ENCODE results near the gene IMPG1. TPM values are rescaled to one million over a fixed set of nuclear protein-coding genes. Genes with fewer than 3 reads are reported as not detected.

IMPG1 gene
- total RNA-seq, 1 donor from 2014 or later, result not detected

DNA sequence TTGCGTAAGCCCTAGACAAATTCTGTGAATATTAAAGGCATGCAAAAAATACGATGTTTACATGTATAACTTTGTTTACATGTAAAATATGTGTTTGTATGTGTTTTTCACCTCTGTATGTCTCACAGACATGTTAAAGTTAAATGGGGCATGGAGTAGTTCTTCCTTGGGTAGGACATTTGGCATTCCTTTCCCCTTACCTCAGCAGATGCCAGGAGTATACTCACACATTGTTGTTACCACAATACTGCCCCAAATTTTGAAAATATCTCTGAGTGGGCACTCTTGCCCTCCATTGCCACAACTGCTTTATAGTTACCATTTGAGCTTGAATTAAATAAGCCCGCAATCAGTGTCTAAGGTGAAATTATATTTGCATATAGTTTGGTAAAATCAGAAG, 175.9 kb downstream of the IMPG1 start:
- TF ChIP-seq, protein P1, sequence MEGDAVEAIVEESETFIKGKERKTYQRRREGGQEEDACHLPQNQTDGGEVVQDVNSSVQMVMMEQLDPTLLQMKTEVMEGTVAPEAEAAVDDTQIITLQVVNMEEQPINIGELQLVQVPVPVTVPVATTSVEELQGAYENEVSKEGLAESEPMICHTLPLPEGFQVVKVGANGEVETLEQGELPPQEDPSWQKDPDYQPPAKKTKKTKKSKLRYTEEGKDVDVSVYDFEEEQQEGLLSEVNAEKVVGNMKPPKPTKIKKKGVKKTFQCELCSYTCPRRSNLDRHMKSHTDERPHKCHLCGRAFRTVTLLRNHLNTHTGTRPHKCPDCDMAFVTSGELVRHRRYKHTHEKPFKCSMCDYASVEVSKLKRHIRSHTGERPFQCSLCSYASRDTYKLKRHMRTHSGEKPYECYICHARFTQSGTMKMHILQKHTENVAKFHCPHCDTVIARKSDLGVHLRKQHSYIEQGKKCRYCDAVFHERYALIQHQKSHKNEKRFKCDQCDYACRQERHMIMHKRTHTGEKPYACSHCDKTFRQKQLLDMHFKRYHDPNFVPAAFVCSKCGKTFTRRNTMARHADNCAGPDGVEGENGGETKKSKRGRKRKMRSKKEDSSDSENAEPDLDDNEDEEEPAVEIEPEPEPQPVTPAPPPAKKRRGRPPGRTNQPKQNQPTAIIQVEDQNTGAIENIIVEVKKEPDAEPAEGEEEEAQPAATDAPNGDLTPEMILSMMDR (IDR thresholded peaks at IDR 0.05), result no peak
- H3K9me3 Mint-ChIP-seq (ENCODE audit: low read depth), result peaks cover 3% of the 10 kb centered on the region
- H3K27ac Mint-ChIP-seq (ENCODE audit: unreplicated experiment), result no peak overlapping the region
- no peak overlapping the region for H3K4me3 Mint-ChIP-seq (ENCODE audit: unreplicated experiment)
- H3K4me1 Mint-ChIP-seq (ENCODE audit: low read depth), result peaks cover 4% of the 10 kb centered on the region
- no peak for DNase-seq (ENCODE audit: low spot score)
- no peaks in the 10 kb centered on the region for H3K27me3 Mint-ChIP-seq (ENCODE audit: low read depth)
- peaks cover 9% of the 10 kb centered on the region for H3K36me3 Mint-ChIP-seq (ENCODE audit: low read depth)

DNA sequence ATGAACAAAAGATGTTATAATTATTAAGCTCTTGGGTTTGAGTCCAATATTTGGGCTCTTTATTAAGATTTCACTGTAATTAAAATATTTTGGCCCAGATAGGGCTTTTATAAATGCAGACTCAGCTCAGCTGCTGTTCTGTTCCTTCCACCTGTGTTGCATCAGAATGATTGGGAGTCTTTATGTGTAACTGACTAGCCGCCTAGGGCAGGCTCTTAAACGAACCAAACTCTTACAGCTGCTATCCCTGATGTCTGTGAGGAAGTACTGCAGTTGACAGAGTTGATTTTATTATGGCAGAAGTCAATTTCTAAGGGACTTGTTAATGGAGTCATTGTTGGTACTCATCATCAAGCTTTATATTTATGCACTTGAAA, 178.7 kb downstream of the IMPG1 start:
- H3K27ac Mint-ChIP-seq (ENCODE audit: unreplicated experiment), result no peak overlapping the region
- peaks cover 9% of the 10 kb centered on the region for H3K36me3 Mint-ChIP-seq (ENCODE audit: low read depth)
- no peak overlapping the region for H3K4me3 Mint-ChIP-seq (ENCODE audit: unreplicated experiment)
- H3K27me3 Mint-ChIP-seq (ENCODE audit: low read depth), result no peaks in the 10 kb centered on the region
- DNase-seq (ENCODE audit: low spot score), result no peak
- H3K9me3 Mint-ChIP-seq (ENCODE audit: low read depth), result no peaks in the 10 kb centered on the region
- peaks cover 4% of the 10 kb centered on the region for H3K4me1 Mint-ChIP-seq (ENCODE audit: low read depth)
- TF ChIP-seq, protein P1 (IDR thresholded peaks at IDR 0.05), result no peak

DNA sequence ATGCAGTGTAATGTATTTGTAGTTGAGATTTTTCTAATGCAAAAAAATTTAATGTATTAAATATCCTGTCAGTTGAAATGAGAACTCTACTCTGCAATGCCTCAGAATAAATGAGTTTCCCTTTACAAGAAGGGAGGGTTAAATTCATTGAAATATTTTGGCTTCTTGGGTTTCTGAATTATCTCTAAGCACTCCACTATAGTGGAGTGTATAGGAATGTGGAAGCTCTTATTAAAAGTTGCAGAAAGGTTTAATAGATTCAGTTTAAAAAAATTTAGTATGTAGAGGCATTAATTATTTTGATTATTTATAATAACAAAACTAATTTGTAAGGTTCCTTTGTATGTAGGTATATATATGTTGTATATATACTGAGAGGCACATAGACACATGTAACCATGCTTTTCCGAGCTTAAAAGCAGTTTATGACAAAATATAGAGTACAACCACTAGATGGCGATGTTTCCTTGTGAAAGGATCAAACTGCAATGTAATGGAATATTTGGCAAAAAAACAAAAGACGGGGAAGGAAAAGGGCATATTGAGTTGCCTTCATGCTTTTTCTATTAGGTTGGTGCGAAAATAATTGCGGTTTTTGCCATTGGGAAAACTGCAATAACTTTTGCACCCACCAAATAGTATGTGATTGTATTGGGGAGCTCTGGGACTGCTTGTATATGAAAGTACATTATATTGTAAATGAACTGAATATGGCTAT, 179.2 kb downstream of the IMPG1 start:
- H3K9me3 Mint-ChIP-seq (ENCODE audit: low read depth), result no peaks in the 10 kb centered on the region
- H3K4me1 Mint-ChIP-seq (ENCODE audit: low read depth), result peaks cover 4% of the 10 kb centered on the region
- no peak overlapping the region for H3K4me3 Mint-ChIP-seq (ENCODE audit: unreplicated experiment)
- no peak overlapping the region for H3K27ac Mint-ChIP-seq (ENCODE audit: unreplicated experiment)
- DNase-seq (ENCODE audit: low spot score), result no peak
- TF ChIP-seq, protein P1 (IDR thresholded peaks at IDR 0.05), result peak; percentile 89
- no peaks in the 10 kb centered on the region for H3K27me3 Mint-ChIP-seq (ENCODE audit: low read depth)
- peaks cover 8% of the 10 kb centered on the region for H3K36me3 Mint-ChIP-seq (ENCODE audit: low read depth)

DNA sequence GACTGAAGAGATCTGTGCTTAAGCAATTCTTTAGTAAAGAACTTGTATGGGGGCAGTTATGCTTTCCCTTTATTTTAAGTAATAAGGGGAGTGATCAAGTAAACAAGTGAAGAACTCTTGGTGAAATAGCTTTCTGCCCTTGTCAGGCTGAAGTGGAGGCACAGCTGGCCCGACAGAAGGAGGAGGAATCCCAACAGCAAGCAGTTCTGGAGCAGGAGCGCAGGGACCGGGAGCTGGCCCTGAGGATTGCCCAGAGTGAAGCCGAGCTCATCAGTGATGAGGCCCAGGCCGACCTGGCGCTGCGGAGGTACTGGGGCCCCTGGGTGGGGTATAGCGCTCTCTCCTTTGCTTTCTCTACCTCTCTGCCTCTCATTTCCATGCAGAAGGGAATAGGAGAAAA, 180.1 kb downstream of the IMPG1 start:
- TF ChIP-seq, protein P1 (IDR thresholded peaks at IDR 0.05), result no peak
- Mint-ChIP-seq H3K4me1 (ENCODE audit: low read depth) (peaks cover 4% of the 10 kb centered on the region), H3K9me3 (ENCODE audit: low read depth) (no peaks in the 10 kb centered on the region), H3K27ac (ENCODE audit: unreplicated experiment) (no peak overlapping the region), H3K36me3 (ENCODE audit: low read depth) (peaks cover 8% of the 10 kb centered on the region), H3K27me3 (ENCODE audit: low read depth) (no peaks in the 10 kb centered on the region), H3K4me3 (ENCODE audit: unreplicated experiment) (no peak overlapping the region)
- DNase-seq (ENCODE audit: low spot score), result no peak

DNA sequence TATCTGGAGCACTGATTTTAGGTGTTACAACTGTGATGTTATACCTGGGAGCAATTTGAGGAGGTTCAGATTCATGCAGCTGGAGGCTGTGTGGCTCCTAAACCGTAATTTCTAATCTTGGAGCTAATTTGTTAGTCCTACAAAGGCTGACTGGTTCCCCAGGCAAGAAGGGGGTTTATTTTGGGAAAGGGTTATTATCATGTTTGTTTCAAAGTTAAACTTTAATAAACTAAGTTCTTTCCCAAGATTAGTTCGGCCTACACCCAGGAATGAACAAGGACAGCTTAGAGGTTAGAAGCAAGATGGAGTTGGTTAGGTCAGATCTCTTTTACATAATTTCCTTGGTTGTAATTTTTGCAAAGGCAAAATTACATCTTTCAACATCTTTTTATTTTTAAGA, 187.6 kb downstream of the IMPG1 start:
- Mint-ChIP-seq H3K36me3 (ENCODE audit: low read depth) (peaks cover 11% of the 10 kb centered on the region), H3K4me3 (ENCODE audit: unreplicated experiment) (no peak overlapping the region), H3K27ac (ENCODE audit: unreplicated experiment) (peak overlapping the region; percentile 12), H3K27me3 (ENCODE audit: low read depth) (no peaks in the 10 kb centered on the region), H3K4me1 (ENCODE audit: low read depth) (peaks cover 5% of the 10 kb centered on the region), H3K9me3 (ENCODE audit: low read depth) (no peaks in the 10 kb centered on the region)
- TF ChIP-seq, protein P1 (IDR thresholded peaks at IDR 0.05), result no peak
- DNase-seq (ENCODE audit: low spot score), result no peak
